Measurements from ENCODE around the gene RSAD2.

RSAD2 gene

DNA sequence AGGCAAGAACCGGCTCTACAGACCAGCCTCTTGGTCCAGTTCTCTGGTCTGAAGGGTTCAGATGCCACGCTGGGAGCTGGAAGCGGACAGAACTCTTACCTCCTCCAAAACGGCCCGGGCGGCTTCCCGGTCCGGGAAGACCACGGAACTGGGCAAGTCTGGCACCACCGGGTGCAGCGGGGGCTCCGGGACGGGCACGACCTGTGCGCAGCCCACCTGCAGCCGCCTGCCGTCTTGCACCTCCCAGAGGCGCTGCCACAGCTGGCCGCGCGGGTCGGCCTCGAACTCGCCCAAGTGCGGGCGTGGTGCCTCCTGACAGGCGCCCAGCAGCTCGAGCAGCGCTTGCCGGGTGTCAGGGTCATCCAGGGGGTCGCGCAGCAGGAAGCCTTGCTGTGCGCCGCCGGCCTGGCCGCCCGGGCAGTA lies 12.6 kb upstream of the RSAD2 start:
- DNase-seq (ENCODE audit: extremely low read depth, low read depth) = no peak
- TF ChIP-seq, protein P1, sequence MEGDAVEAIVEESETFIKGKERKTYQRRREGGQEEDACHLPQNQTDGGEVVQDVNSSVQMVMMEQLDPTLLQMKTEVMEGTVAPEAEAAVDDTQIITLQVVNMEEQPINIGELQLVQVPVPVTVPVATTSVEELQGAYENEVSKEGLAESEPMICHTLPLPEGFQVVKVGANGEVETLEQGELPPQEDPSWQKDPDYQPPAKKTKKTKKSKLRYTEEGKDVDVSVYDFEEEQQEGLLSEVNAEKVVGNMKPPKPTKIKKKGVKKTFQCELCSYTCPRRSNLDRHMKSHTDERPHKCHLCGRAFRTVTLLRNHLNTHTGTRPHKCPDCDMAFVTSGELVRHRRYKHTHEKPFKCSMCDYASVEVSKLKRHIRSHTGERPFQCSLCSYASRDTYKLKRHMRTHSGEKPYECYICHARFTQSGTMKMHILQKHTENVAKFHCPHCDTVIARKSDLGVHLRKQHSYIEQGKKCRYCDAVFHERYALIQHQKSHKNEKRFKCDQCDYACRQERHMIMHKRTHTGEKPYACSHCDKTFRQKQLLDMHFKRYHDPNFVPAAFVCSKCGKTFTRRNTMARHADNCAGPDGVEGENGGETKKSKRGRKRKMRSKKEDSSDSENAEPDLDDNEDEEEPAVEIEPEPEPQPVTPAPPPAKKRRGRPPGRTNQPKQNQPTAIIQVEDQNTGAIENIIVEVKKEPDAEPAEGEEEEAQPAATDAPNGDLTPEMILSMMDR (IDR thresholded peaks at IDR 0.05; ENCODE audit: low read depth, low read length) = no peak

DNA sequence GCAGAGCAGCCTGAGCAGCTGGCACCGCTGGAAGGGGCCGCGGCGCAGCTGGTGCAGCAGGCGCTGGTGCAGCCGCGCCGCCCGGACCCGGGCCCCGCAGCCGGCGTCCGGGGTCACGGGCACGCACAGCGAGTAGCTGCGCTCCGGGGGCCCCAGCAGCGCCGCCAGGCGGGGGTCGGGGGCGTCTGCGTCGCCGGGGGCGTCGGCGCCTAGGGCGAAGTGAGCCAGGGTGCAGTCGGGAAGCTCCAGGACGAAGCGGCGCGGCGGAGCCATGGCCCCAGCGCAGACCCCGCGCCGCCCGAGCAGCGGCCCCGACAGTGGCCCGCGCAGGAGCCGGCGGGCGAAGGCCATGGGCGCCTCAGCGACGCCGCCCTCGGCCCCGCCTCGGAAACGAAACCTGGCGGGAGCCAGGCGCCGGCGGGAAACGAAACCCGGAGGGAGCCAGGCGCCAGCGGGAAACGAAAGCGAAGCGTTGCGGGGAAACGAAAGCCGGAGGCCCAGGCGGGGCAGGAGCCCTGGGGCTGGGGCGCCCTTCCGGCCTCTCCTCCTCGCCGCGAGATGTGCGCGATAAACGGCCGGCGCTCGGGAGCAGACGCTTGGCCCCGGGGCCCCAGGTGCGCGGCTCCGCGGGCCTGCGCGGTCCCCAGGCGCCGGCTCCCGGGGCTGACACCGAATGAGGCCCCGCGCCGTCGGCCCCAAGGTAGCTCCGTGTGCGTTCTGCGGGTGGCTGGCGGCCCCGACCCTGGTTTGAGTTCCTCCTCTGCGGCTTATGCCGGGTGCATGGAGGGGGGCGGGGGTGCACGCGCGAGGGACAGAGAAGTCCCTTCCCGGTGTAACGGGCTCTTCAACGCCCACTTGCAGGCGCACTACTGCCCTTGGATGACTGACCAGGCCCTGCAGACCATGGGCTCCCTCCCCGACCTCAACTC lies 12.0 kb upstream of the RSAD2 start, which contains the start of gene CMPK2:
Gene CMPK2 (minus strand): TSS at position 562 of the 929 bp plus-strand sequence. CDS start 211 bp downstream, at position 351.
- TF ChIP-seq, protein P1 (IDR thresholded peaks at IDR 0.05; ENCODE audit: low read depth, low read length) = no peak
- DNase-seq (ENCODE audit: extremely low read depth, low read depth) = no peak

DNA sequence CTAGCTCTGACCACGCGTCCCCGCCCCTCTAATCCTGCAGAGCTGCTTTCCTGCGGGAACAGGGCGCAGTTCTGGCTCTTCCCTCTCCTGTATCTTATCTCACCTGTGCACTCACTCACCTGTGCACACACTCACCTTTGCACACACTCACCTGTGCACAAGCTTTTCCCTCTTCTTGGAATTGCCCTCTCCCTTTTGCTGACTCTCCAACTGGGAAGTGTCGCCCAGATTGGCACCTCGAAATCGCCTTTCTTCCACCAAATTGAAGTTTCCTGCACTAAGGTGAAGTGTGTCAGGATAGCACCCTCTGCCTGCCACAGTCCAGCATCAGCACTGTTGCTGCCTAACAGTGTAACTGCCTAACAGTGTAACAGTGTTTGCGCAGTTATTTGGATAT lies 11.3 kb upstream of the RSAD2 start:
- TF ChIP-seq, protein P1 (IDR thresholded peaks at IDR 0.05; ENCODE audit: low read depth, low read length) = peak; percentile 42
- no peak for DNase-seq (ENCODE audit: extremely low read depth, low read depth)

DNA sequence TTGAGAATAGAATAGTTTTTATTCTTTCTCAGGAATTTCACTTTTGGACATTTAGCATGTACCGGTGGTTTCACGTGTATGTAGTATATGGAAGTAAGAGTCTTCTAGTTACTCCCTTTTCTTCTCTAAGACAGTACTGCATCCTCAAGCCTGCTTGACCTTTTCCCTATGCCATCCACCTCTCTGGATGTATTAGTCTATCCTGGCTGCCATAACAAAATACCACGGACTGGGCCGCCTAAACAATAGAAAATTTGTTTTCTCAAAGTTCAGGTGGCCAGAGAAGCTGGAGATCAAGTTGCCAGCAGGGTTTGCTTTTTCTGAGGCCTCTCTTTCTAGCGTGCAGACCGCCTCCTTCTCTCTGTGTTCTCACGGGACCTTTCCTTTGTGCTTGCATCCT lies 10.6 kb upstream of the RSAD2 start:
- DNase-seq (ENCODE audit: extremely low read depth, low read depth) = no peak
- TF ChIP-seq, protein P1 (IDR thresholded peaks at IDR 0.05; ENCODE audit: low read depth, low read length) = no peak

DNA sequence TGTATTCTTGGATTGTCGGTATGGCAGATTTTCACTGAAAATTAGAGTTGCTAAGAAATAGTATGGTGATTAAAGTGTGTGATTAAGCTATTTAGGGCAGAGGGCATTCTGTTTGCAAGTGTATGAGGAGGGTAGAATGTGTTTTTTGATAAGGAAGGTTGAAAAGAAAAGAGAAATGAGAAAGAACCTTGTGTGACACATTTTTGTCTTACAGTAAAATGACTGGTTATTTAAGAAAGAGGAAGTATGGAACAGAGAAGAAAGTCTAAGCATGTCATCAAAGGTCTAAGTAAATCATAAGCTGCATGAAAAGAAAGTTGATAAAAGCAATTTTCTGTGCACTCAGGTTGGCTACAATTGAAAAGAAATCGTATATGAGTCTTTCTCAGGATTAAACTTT lies 5.2 kb upstream of the RSAD2 start:
- TF ChIP-seq, protein P1 (IDR thresholded peaks at IDR 0.05; ENCODE audit: low read depth, low read length) = no peak

DNA sequence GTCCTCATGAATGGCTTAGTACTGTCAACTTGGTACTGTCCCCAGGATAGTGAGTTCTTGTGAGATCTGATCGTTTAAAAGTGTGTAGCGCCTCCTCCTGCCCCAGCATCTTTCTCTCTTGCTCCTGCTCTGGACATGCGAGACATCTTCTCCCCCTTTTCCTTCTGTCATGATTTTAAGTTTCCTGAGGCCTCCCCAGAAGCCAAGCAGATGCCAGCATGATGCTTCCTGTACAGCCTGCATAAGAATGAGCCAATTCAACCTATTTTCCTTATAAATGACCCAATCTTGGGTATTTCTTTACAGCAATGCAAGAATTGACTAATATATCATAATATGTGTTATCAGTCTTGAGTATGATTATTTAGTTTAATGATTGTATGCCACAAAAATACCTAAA lies 3.5 kb upstream of the RSAD2 start:
- TF ChIP-seq, protein P1 (IDR thresholded peaks at IDR 0.05; ENCODE audit: low read depth, low read length) = no peak
- DNase-seq (ENCODE audit: extremely low read depth, low read depth) = no peak

More for the DNA sequence above, 5.2 kb upstream of the RSAD2 start:
- no peak for DNase-seq (ENCODE audit: extremely low read depth, low read depth)

DNA sequence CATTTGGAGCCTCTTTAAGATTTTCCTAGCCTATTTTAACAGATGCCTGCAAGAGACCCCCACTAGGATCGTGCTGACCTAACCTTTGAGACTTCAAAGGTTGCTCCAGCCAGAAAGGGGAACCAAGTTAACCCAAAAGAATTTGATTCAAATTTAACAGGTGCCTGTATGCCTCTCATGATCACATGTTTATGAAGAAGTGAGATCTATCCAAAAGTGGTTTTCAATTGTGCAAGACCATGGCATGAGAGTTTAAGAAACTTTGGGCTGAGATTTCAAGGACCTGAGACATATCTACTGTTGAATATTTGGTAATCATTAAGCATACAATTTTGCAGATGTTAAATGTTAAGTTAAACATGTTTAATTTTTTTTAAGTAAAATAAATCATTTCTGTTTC lies 1.3 kb upstream of the RSAD2 start:
- TF ChIP-seq, protein P1 (IDR thresholded peaks at IDR 0.05; ENCODE audit: low read depth, low read length) = no peak
- no peak for DNase-seq (ENCODE audit: extremely low read depth, low read depth)
